ENCODE measurements around the gene MBLAC1. TPM values are rescaled to one million over a fixed set of nuclear protein-coding genes. Genes with fewer than 3 reads are reported as not detected.
"Not testable (repeated sequence)": the region's sequence is repeated elsewhere in the genome, so short reads cannot be mapped to it uniquely, and the experiment has no call there.

Gene MBLAC1
- total RNA-seq, 1 experiment from 2014 or later, result not detected

GRCh38 chr7:100122067-100122466 is 4.7 kb upstream of the MBLAC1 start:
- Histone ChIP-seq H3K4me2 (ENCODE audit: low read depth, low read length, poor library complexity, severe bottlenecking) (no peak overlapping the region), H4K20me1 (ENCODE audit: insufficient read depth, low read depth, low read length) (no peaks in the 10 kb centered on the region), H3K36me3 (ENCODE audit: insufficient read depth, low read length) (no peaks in the 10 kb centered on the region), H3K9me2 (replicated peaks; ENCODE audit: insufficient read depth, low read length) (no peaks in the 10 kb centered on the region), H3K9ac (ENCODE audit: low read length) (no peak overlapping the region), H3K4me3 (ENCODE audit: low read length) (no peak overlapping the region), H3K79me2 (ENCODE audit: low read length) (peaks cover 33% of the 10 kb centered on the region), H3K9me3 (ENCODE audit: low read length) (no peaks in the 10 kb centered on the region), H2AFZ (ENCODE audit: low read length) (no peak overlapping the region), H3K4me1 (ENCODE audit: low read length) (peaks cover 33% of the 10 kb centered on the region), H3K27ac (ENCODE audit: low read length) (no peak overlapping the region), H3K27me3 (ENCODE audit: low read length) (no peaks in the 10 kb centered on the region)
- DNase-seq, result no peak

GRCh38 chr7:100122568-100122967 is 4.2 kb upstream of the MBLAC1 start:
- Histone ChIP-seq H2AFZ (ENCODE audit: low read length) (no peak overlapping the region), H3K27ac (ENCODE audit: low read length) (no peak overlapping the region), H3K27me3 (ENCODE audit: low read length) (no peaks in the 10 kb centered on the region), H3K4me2 (ENCODE audit: low read depth, low read length, poor library complexity, severe bottlenecking) (no peak overlapping the region), H4K20me1 (ENCODE audit: insufficient read depth, low read depth, low read length) (no peaks in the 10 kb centered on the region), H3K79me2 (ENCODE audit: low read length) (peaks cover 33% of the 10 kb centered on the region), H3K4me1 (ENCODE audit: low read length) (peaks cover 37% of the 10 kb centered on the region), H3K36me3 (ENCODE audit: insufficient read depth, low read length) (no peaks in the 10 kb centered on the region), H3K9me3 (ENCODE audit: low read length) (no peaks in the 10 kb centered on the region), H3K4me3 (ENCODE audit: low read length) (no peak overlapping the region), H3K9me2 (replicated peaks; ENCODE audit: insufficient read depth, low read length) (no peaks in the 10 kb centered on the region), H3K9ac (ENCODE audit: low read length) (no peak overlapping the region)
- no peak for DNase-seq

GRCh38 chr7:100124301-100125230 is 2.2 kb upstream of the MBLAC1 start:
- peaks cover 22% of the 10 kb centered on the region for H3K79me2 ChIP-seq (ENCODE audit: low read length)
- H3K9me3 ChIP-seq (ENCODE audit: low read length), result no peaks in the 10 kb centered on the region
- H3K27ac ChIP-seq (ENCODE audit: low read length), result peak overlapping the region; percentile 10; the same call in 1 of the 2 replicates
- no peaks in the 10 kb centered on the region for H3K27me3 ChIP-seq (ENCODE audit: low read length)
- H3K36me3 ChIP-seq (ENCODE audit: insufficient read depth, low read length), result no peaks in the 10 kb centered on the region
- DNase-seq, result no peak
- no peak overlapping the region for H2AFZ ChIP-seq (ENCODE audit: low read length)
- H4K20me1 ChIP-seq (ENCODE audit: insufficient read depth, low read depth, low read length), result no peaks in the 10 kb centered on the region
- H3K4me1 ChIP-seq (ENCODE audit: low read length), result peaks cover 39% of the 10 kb centered on the region
- peak overlapping the region; percentile 80; the same call in 1 of the 2 replicates for H3K4me3 ChIP-seq (ENCODE audit: low read length)
- H3K9ac ChIP-seq (ENCODE audit: low read length), result 0 out of 2 replicates have a peak overlapping the region, but pooled peaks have one; percentile 1
- no peaks in the 10 kb centered on the region for H3K9me2 ChIP-seq (replicated peaks; ENCODE audit: insufficient read depth, low read length)
- H3K4me2 ChIP-seq (ENCODE audit: low read depth, low read length, poor library complexity, severe bottlenecking), result peak overlapping the region; percentile 79

- no peak for DNase-seq
- Histone ChIP-seq H3K79me2 (ENCODE audit: low read length) (peaks cover 22% of the 10 kb centered on the region), H3K27me3 (ENCODE audit: low read length) (no peaks in the 10 kb centered on the region), H3K4me1 (ENCODE audit: low read length) (peaks cover 31% of the 10 kb centered on the region), H3K36me3 (ENCODE audit: insufficient read depth, low read length) (no peaks in the 10 kb centered on the region), H3K4me2 (ENCODE audit: low read depth, low read length, poor library complexity, severe bottlenecking) (peak overlapping the region; percentile 79), H3K9me3 (ENCODE audit: low read length) (no peaks in the 10 kb centered on the region), H4K20me1 (ENCODE audit: insufficient read depth, low read depth, low read length) (no peaks in the 10 kb centered on the region), H3K9me2 (replicated peaks; ENCODE audit: insufficient read depth, low read length) (no peaks in the 10 kb centered on the region), H3K4me3 (ENCODE audit: low read length) (peak overlapping the region; percentile 80), H3K27ac (ENCODE audit: low read length) (peak overlapping the region; percentile 94), H2AFZ (ENCODE audit: low read length) (peak overlapping the region; percentile 93; the same call in 1 of the 2 replicates), H3K9ac (ENCODE audit: low read length) (peak overlapping the region; percentile 90)
Observed at GRCh38 chr7:100126239-100126930, 382 bp upstream of the MBLAC1 start.

- H3K4me1 ChIP-seq (ENCODE audit: low read length), result peaks cover 31% of the 10 kb centered on the region
- H3K27ac ChIP-seq (ENCODE audit: low read length), result no peak overlapping the region
Observed at GRCh38 chr7:100127866-100128636, 1.3 kb downstream of the MBLAC1 start.

GRCh38 chr7:100128637-100128963 is 1.8 kb downstream of the MBLAC1 start:
- DNase-seq, result no peak
- Histone ChIP-seq H3K9me2 (replicated peaks; ENCODE audit: insufficient read depth, low read length) (no peaks in the 10 kb centered on the region), H3K4me1 (ENCODE audit: low read length) (peaks cover 31% of the 10 kb centered on the region), H3K27me3 (ENCODE audit: low read length) (no peaks in the 10 kb centered on the region), H3K9me3 (ENCODE audit: low read length) (no peaks in the 10 kb centered on the region), H2AFZ (ENCODE audit: low read length) (no peak overlapping the region), H3K4me2 (ENCODE audit: low read depth, low read length, poor library complexity, severe bottlenecking) (no peak overlapping the region), H4K20me1 (ENCODE audit: insufficient read depth, low read depth, low read length) (no peaks in the 10 kb centered on the region), H3K27ac (ENCODE audit: low read length) (no peak overlapping the region), H3K4me3 (ENCODE audit: low read length) (no peak overlapping the region), H3K36me3 (ENCODE audit: insufficient read depth, low read length) (no peaks in the 10 kb centered on the region), H3K79me2 (ENCODE audit: low read length) (peaks cover 18% of the 10 kb centered on the region), H3K9ac (ENCODE audit: low read length) (peak overlapping the region; percentile 90; the same call in 1 of the 2 replicates)

More at GRCh38 chr7:100127866-100128636, 1.3 kb downstream of the MBLAC1 start:
- no peak for DNase-seq
- no peaks in the 10 kb centered on the region for H3K36me3 ChIP-seq (ENCODE audit: insufficient read depth, low read length)
- H4K20me1 ChIP-seq (ENCODE audit: insufficient read depth, low read depth, low read length), result no peaks in the 10 kb centered on the region
- H3K9me2 ChIP-seq (replicated peaks; ENCODE audit: insufficient read depth, low read length), result no peaks in the 10 kb centered on the region
- H3K4me2 ChIP-seq (ENCODE audit: low read depth, low read length, poor library complexity, severe bottlenecking), result peak overlapping the region; percentile 79
- H3K4me3 ChIP-seq (ENCODE audit: low read length), result peak overlapping the region; percentile 80
- H2AFZ ChIP-seq (ENCODE audit: low read length), result peak overlapping the region; percentile 93; the same call in 1 of the 2 replicates
- H3K9me3 ChIP-seq (ENCODE audit: low read length), result no peaks in the 10 kb centered on the region
- peaks cover 18% of the 10 kb centered on the region for H3K79me2 ChIP-seq (ENCODE audit: low read length)
- peak overlapping the region; percentile 90 for H3K9ac ChIP-seq (ENCODE audit: low read length)
- no peaks in the 10 kb centered on the region for H3K27me3 ChIP-seq (ENCODE audit: low read length)

GRCh38 chr7:100130220-100130607 is 3.4 kb downstream of the MBLAC1 start:
- not testable (repeated sequence) for H3K9ac ChIP-seq (ENCODE audit: low read length); H3K36me3 ChIP-seq (ENCODE audit: insufficient read depth, low read length); DNase-seq; H3K9me3 ChIP-seq (ENCODE audit: low read length); H3K27ac ChIP-seq (ENCODE audit: low read length); H2AFZ ChIP-seq (ENCODE audit: low read length); H3K4me3 ChIP-seq (ENCODE audit: low read length); H3K4me2 ChIP-seq (ENCODE audit: low read depth, low read length, poor library complexity, severe bottlenecking); H4K20me1 ChIP-seq (ENCODE audit: insufficient read depth, low read depth, low read length); H3K9me2 ChIP-seq (replicated peaks; ENCODE audit: insufficient read depth, low read length); H3K27me3 ChIP-seq (ENCODE audit: low read length)
- peaks cover 24% of the 10 kb centered on the region for H3K4me1 ChIP-seq (ENCODE audit: low read length)
- H3K79me2 ChIP-seq (ENCODE audit: low read length), result peaks cover 10% of the 10 kb centered on the region
